SJSA1 (cell line): ENCODE results near the gene RAD51B. TPM values are rescaled to one million over a fixed set of nuclear protein-coding genes. Genes with fewer than 3 reads are reported as not detected.
"Not testable (repeated sequence)": the region's sequence is repeated elsewhere in the genome, so short reads cannot be mapped to it uniquely, and the experiment has no call there.

Experiments
- DNase-seq, 2 experiments: peaks; one replicate each; pipeline ENCODE4 v3.0.0-alpha.2; 2015 to 2020; ENCODE audit warnings: low spot score in 2 of 2, low read depth in 1 of 2
- H3K27ac ChIP-seq: fragments of 250-450 bp; sonication (Bioruptor Pico); 2 replicates; pipeline ENCODE4 v1.5.1; 2020; ENCODE audit warnings: mild to moderate bottlenecking, moderate library complexity
- H3K27me3 ChIP-seq: fragments of 250-450 bp; sonication (Bioruptor Pico); replicated peaks from 2 replicates; pipeline ENCODE4 v1.5.1; 2020; ENCODE audit warnings: mild to moderate bottlenecking, moderate library complexity
- H3K36me3 ChIP-seq: fragments of 250-450 bp; sonication (Bioruptor Pico); 2 replicates; pipeline ENCODE4 v1.5.1; 2020; ENCODE audit warnings: mild to moderate bottlenecking
- H3K4me1 ChIP-seq: fragments of 250-450 bp; sonication (Bioruptor Pico); replicated peaks from 2 replicates; pipeline ENCODE4 v1.6.1; 2021; ENCODE audit warnings: mild to moderate bottlenecking
- H3K4me3 ChIP-seq: fragments of 250-450 bp; sonication (Bioruptor Pico); 2 replicates; pipeline ENCODE4 v1.5.1; 2020; ENCODE audit warnings: mild to moderate bottlenecking
- H3K9me3 ChIP-seq: fragments of 250-450 bp; sonication (Bioruptor Pico); replicated peaks from 2 replicates; pipeline ENCODE4 v1.5.1; 2020; ENCODE audit warnings: mild to moderate bottlenecking
- total RNA-seq: library from RNA; depleted of rRNA; stranded (reverse); fragments of >200 nt; shearing (Covaris generic); gene quantifications from 2 replicates; pipeline ENCODE4 v1.2.3, GENCODE V29; 2014

RAD51B gene
- total RNA-seq, 1 experiment from 2014 or later: 4.7 TPM

DNA sequence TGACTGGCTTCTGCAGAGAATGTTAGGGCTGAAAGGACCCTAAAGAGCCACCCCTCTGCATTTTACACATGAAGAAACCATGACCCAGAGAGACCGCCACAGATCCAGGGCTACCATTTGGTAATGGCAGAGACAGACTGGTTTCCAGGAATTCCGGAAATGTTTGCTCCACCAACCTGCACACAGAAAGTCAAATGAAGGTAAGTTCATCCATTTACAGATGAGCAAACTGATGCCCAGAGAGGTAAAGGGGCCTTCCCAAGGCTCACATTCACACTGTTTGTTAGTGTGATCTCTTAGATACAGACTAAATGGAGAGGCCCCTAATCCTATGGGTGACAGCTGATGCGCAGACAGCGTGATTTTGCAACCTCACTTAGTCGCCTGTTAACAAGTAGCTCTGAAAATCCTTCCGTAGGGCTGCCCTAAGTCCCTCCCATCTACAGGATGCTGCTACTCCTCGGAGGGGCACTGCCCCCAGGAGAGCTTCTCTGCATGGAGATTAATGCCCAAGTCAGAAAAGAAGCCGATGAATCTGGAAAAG, 939.5 kb downstream of the RAD51B start:
- H3K4me1 ChIP-seq: no peaks in the 10 kb centered on the region
- H3K36me3 ChIP-seq: no peaks in the 10 kb centered on the region
- H3K9me3 ChIP-seq: no peaks in the 10 kb centered on the region
- no peak overlapping the region for H3K4me3 ChIP-seq
- H3K27me3 ChIP-seq: no peaks in the 10 kb centered on the region
- no peak for DNase-seq
- H3K27ac ChIP-seq: no peak overlapping the region

GRCh38 chr14:68759937-68760336, 940.4 kb downstream of the RAD51B start:
- H3K27ac ChIP-seq: no peak overlapping the region
- no peaks in the 10 kb centered on the region for H3K27me3 ChIP-seq
- H3K36me3 ChIP-seq: no peaks in the 10 kb centered on the region
- H3K9me3 ChIP-seq: no peaks in the 10 kb centered on the region
- DNase-seq: no peak
- H3K4me1 ChIP-seq: no peaks in the 10 kb centered on the region
- H3K4me3 ChIP-seq: no peak overlapping the region

GRCh38 chr14:68760761-68761160, 941.2 kb downstream of the RAD51B start:
- DNase-seq: no peak
- H3K4me3 ChIP-seq: no peak overlapping the region
- H3K9me3 ChIP-seq: no peaks in the 10 kb centered on the region
- H3K36me3 ChIP-seq: no peaks in the 10 kb centered on the region
- H3K4me1 ChIP-seq: no peaks in the 10 kb centered on the region
- H3K27ac ChIP-seq: no peak overlapping the region
- no peaks in the 10 kb centered on the region for H3K27me3 ChIP-seq

GRCh38 chr14:68761391-68761790, 941.8 kb downstream of the RAD51B start:
- DNase-seq: no peak
- Histone ChIP-seq H3K36me3 (no peaks in the 10 kb centered on the region), H3K4me1 (no peaks in the 10 kb centered on the region), H3K9me3 (no peaks in the 10 kb centered on the region), H3K27ac (no peak overlapping the region), H3K4me3 (no peak overlapping the region), H3K27me3 (no peaks in the 10 kb centered on the region)

GRCh38 chr14:68762953-68763764, 943.6 kb downstream of the RAD51B start:
- no peaks in the 10 kb centered on the region for H3K4me1 ChIP-seq
- no peak for DNase-seq
- no peaks in the 10 kb centered on the region for H3K27me3 ChIP-seq
- H3K9me3 ChIP-seq: no peaks in the 10 kb centered on the region
- no peaks in the 10 kb centered on the region for H3K36me3 ChIP-seq
- no peak overlapping the region for H3K4me3 ChIP-seq
- no peak overlapping the region for H3K27ac ChIP-seq

DNA sequence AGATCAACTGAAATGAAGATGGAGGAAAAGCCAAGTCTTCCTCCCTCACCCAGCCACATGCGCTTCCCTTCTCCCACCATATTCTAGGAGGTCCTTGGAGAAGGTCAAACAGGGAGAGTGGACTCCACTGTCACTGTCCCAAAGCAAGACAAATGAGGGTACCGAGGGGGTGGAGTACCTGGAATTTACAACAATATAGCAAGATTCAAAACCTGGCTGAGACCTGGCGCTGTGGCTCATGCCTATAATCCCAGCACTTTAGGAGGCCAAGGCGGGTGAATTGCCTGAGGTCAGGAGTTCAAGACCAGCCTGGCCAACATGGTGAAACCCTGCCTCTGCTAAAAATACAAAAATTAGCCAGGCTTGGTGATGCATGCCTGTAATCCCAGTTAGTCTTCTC, 944.3 kb downstream of the RAD51B start:
- H3K9me3 ChIP-seq, H3K36me3 ChIP-seq, H3K27ac ChIP-seq, H3K4me3 ChIP-seq, DNase-seq, H3K4me1 ChIP-seq, H3K27me3 ChIP-seq: not testable (repeated sequence)

GRCh38 chr14:68766299-68767247, 947.0 kb downstream of the RAD51B start:
- no peaks in the 10 kb centered on the region for H3K36me3 ChIP-seq
- no peak overlapping the region for H3K27ac ChIP-seq
- no peaks in the 10 kb centered on the region for H3K4me1 ChIP-seq
- H3K27me3 ChIP-seq: no peaks in the 10 kb centered on the region
- no peak for DNase-seq
- H3K9me3 ChIP-seq: no peaks in the 10 kb centered on the region
- H3K4me3 ChIP-seq: no peak overlapping the region

GRCh38 chr14:68767248-68767645, 947.7 kb downstream of the RAD51B start:
- Histone ChIP-seq H3K27ac (no peak overlapping the region), H3K27me3 (no peaks in the 10 kb centered on the region), H3K4me3 (no peak overlapping the region), H3K4me1 (no peaks in the 10 kb centered on the region), H3K36me3 (no peaks in the 10 kb centered on the region), H3K9me3 (no peaks in the 10 kb centered on the region)
- no peak for DNase-seq

DNA sequence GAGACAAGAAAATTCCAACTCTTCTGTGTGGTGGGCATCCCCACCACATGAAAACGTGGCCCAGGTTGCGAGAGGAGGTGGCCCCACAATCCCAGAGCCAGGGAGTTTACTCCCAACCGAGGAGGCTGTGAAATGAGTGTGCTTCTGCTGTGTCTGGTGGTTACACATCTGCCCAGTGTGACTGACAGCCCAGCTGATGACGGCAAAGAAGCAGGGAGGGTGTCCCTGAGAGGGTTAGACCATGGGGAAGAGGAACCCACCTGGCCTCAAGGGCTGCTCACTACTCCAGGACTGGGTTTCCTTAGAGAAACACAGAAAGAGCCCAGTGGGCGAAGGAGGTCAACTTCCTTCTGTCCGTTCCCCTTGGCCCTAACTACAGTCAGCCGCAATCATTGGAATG, 948.7 kb downstream of the RAD51B start:
- no peaks in the 10 kb centered on the region for H3K4me1 ChIP-seq
- no peak overlapping the region for H3K4me3 ChIP-seq
- H3K9me3 ChIP-seq: no peaks in the 10 kb centered on the region
- no peak for DNase-seq
- H3K27ac ChIP-seq: no peak overlapping the region
- no peaks in the 10 kb centered on the region for H3K27me3 ChIP-seq
- no peaks in the 10 kb centered on the region for H3K36me3 ChIP-seq

DNA sequence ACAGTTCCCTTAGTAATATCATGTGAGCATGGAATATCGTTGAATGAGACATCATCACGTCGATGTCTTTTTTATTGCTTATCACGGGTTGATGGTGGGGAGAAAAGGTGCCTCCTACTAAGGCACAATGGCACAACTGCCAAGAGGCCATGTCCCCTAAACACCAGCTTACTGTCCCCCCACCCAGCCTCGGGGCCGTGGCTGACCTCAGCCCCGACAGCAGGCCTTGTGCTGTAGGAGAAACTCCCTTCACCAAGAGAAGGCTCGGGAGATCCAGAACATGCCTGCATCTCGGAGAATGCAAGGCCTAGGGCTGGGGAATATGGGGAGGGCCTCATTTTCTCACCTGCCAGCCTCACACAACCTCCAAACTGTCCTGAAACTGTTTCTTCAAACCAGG, 950.5 kb downstream of the RAD51B start:
- H3K27ac ChIP-seq: no peak overlapping the region
- 0 out of 2 replicates have a peak, but pooled peaks cover 5% of the 10 kb centered on the region for H3K9me3 ChIP-seq
- no peak for DNase-seq
- no peaks in the 10 kb centered on the region for H3K36me3 ChIP-seq
- H3K27me3 ChIP-seq: no peaks in the 10 kb centered on the region
- no peak overlapping the region for H3K4me3 ChIP-seq
- H3K4me1 ChIP-seq: peaks cover 11% of the 10 kb centered on the region

- H3K4me1 ChIP-seq: peaks cover 12% of the 10 kb centered on the region
- H3K9me3 ChIP-seq: 0 out of 2 replicates have a peak, but pooled peaks cover 5% of the 10 kb centered on the region
- no peaks in the 10 kb centered on the region for H3K36me3 ChIP-seq
- no peak overlapping the region for H3K27ac ChIP-seq
- no peak overlapping the region for H3K4me3 ChIP-seq
- H3K27me3 ChIP-seq: no peaks in the 10 kb centered on the region
- no peak for DNase-seq
Observed at GRCh38 chr14:68770553-68771286, 951.1 kb downstream of the RAD51B start.

GRCh38 chr14:68771631-68772030, 952.1 kb downstream of the RAD51B start:
- DNase-seq: no peak
- Histone ChIP-seq H3K27ac (no peak overlapping the region), H3K36me3 (no peaks in the 10 kb centered on the region), H3K4me3 (no peak overlapping the region), H3K9me3 (0 out of 2 replicates have a peak, but pooled peaks cover 5% of the 10 kb centered on the region), H3K4me1 (peaks cover 12% of the 10 kb centered on the region), H3K27me3 (no peaks in the 10 kb centered on the region)

DNA sequence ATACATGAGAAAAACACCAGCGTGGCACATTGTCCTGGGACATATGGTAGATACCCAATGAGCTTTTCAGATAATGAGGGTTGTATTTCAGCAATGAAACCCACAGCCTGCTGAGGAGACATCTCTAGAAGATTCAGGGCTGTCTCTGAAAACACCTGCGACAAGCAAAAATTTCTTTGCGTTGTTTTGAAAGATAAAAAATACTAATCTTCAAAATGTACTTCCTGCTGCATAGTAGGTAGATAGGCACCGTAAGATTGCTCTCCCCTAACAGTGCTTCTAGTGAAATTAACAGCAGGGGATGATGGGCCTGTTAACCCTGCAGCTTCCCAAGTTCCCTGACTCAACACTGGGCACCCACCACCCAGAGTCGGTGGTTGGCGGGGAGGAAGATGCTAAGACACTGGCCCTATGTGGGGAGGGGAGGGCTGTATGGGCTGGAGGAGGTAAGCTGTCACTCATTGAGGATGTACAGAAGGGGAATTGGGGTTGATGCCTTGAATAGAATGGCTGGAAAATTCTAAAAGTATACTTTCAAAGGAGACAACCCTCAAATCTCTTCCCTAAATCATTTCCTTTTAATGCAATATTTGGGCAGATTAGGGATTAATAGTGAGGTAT, 953.3 kb downstream of the RAD51B start:
- 0 out of 2 replicates have a peak, but pooled peaks cover 5% of the 10 kb centered on the region for H3K9me3 ChIP-seq
- DNase-seq: no peak
- no peaks in the 10 kb centered on the region for H3K27me3 ChIP-seq
- no peaks in the 10 kb centered on the region for H3K36me3 ChIP-seq
- no peak overlapping the region for H3K27ac ChIP-seq
- H3K4me3 ChIP-seq: no peak overlapping the region
- peaks cover 12% of the 10 kb centered on the region for H3K4me1 ChIP-seq
